ENCODE results near the gene A1BG. TPM values are rescaled to one million over a fixed set of nuclear protein-coding genes. Genes with fewer than 3 reads are reported as not detected.

A1BG gene
- total and polyA plus RNA-seq, 2 of the 13 experiments (the other 11 are each of a cell fraction or from before 2014, with no cell fraction given): 14.7 to 41.4 TPM

GRCh38 chr19:58386576-58387337 is 33.5 kb upstream of the A1BG start, which contains the start of gene RPS5 (continued):
- TF ChIP-seq STAT5B (CRISPR knock-in tag; IDR thresholded peaks at IDR 0.05) (0 out of 2 replicates have a peak, but pooled peaks have one; percentile 7), ATM (IDR thresholded peaks at IDR 0.05; ENCODE audit: borderline replicate concordance) (no peak), ARID3A (IDR thresholded peaks at IDR 0.05; ENCODE audit: low read depth, low read length) (no peak), BRF2 (CRISPR knock-in tag; IDR thresholded peaks at IDR 0.05) (0 out of 2 replicates have a peak, but pooled peaks have one; percentile 36), CREBL2 (CRISPR knock-in tag; IDR thresholded peaks at IDR 0.05; ENCODE audit: borderline replicate concordance) (peak; percentile 53; the same call in 1 of the 2 replicates), ZNF574 (CRISPR knock-in tag; IDR thresholded peaks at IDR 0.05) (peak; percentile 92), AGO2 (optimal IDR thresholded peaks at IDR 0.05; ENCODE audit: low read depth, low read length) (peak; percentile 99), NCOA5 (CRISPR knock-in tag; IDR thresholded peaks at IDR 0.05) (no peak), ZNF747 (CRISPR knock-in tag; IDR thresholded peaks at IDR 0.05; ENCODE audit: borderline replicate concordance) (peak; percentile 56), ISX (CRISPR knock-in tag; conservative IDR thresholded peaks at IDR 0.05) (0 out of 2 replicates have a peak, but pooled peaks have one; percentile 75), ZNF737 (CRISPR knock-in tag; IDR thresholded peaks at IDR 0.05; ENCODE audit: borderline replicate concordance) (no peak), ZFP82 (CRISPR knock-in tag; IDR thresholded peaks at IDR 0.05; ENCODE audit: borderline replicate concordance) (peak; percentile 66; the same call in 1 of the 2 replicates), NBN (conservative IDR thresholded peaks at IDR 0.05) (no peak), DMAP1 (CRISPR knock-in tag; IDR thresholded peaks at IDR 0.05) (peak; percentile 97), RELA (CRISPR knock-in tag; IDR thresholded peaks at IDR 0.05) (no peak), ZMYM3 (CRISPR knock-in tag; IDR thresholded peaks at IDR 0.05) (no peak; the same call in 1 of the 2 replicates), JARID2 (CRISPR knock-in tag; IDR thresholded peaks at IDR 0.05; ENCODE audit: insufficient replicate concordance) (no peak), ZNF124 (CRISPR knock-in tag; IDR thresholded peaks at IDR 0.05) (peak; percentile 49; the same call in 1 of the 2 replicates), ZNF674 (CRISPR knock-in tag; IDR thresholded peaks at IDR 0.05; ENCODE audit: low read depth) (peak; percentile 58; the same call in 1 of the 2 replicates), PCBP2 (optimal IDR thresholded peaks at IDR 0.05; ENCODE audit: low read depth, low read length, poor library complexity, severe bottlenecking) (no peak), CCAR2 (optimal IDR thresholded peaks at IDR 0.05; ENCODE audit: low read depth, low read length) (no peak), ZNF800 (CRISPR knock-in tag; IDR thresholded peaks at IDR 0.05) (peak; percentile 66; the same call in 1 of the 2 replicates)
